Neural progenitor cell (in vitro differentiated cells): ENCODE measurements around the gene SLC7A5. TPM values are rescaled to one million over a fixed set of nuclear protein-coding genes. Genes with fewer than 3 reads are reported as not detected.
"Not testable (repeated sequence)": the region's sequence is repeated elsewhere in the genome, so short reads cannot be mapped to it uniquely, and the experiment has no call there.

Source experiments
- DNase-seq: peaks from one replicate; pipeline ENCODE4 v3.0.0-alpha.2; 2016; ENCODE audit warnings: low spot score
- H2AFZ ChIP-seq: fragments of 200-600 bp; sonication (generic); replicated peaks from 2 replicates; pipeline ENCODE4 v1.6.1; 2016; ENCODE audit warnings: antibody characterized with exemption
- H3F3A ChIP-seq: fragments of 200-600 bp; sonication (generic); 2 replicates; pipeline ENCODE4 v1.6.1; 2016; ENCODE audit warnings: antibody characterized with exemption, low read depth
- H3K27ac ChIP-seq: fragments of 200-600 bp; sonication (generic); 2 replicates; pipeline ENCODE4 v1.5.1; 2016; ENCODE audit warnings: mild to moderate bottlenecking
- H3K27me3 ChIP-seq: fragments of 200-600 bp; sonication (generic); 2 replicates; pipeline ENCODE4 v1.6.1; 2016; ENCODE audit warnings: mild to moderate bottlenecking, moderate library complexity
- H3K36me3 ChIP-seq: fragments of 200-600 bp; sonication (generic); 2 replicates; pipeline ENCODE4 v1.5.1; 2016
- H3K4me1 ChIP-seq: fragments of 200-600 bp; sonication (generic); 2 replicates; pipeline ENCODE4 v1.6.1; 2016; ENCODE audit warnings: mixed run types
- H3K4me2 ChIP-seq: fragments of 200-600 bp; sonication (generic); 2 replicates; pipeline ENCODE4 v1.6.1; 2016
- H3K4me3 ChIP-seq: fragments of 200-600 bp; sonication (generic); 2 replicates; pipeline ENCODE4 v1.5.1; 2016
- H3K79me2 ChIP-seq: fragments of 200-600 bp; sonication (generic); 2 replicates; pipeline ENCODE4 v1.6.1; 2016; ENCODE audit warnings: low read depth
- H3K9ac ChIP-seq: fragments of 200-600 bp; sonication (generic); 2 replicates; pipeline ENCODE4 v1.6.1; 2016
- H3K9me3 ChIP-seq: fragments of 200-600 bp; sonication (generic); 2 replicates; pipeline ENCODE4 v1.5.1; 2016; ENCODE audit warnings: low read depth
- H4K20me1 ChIP-seq: fragments of 200-600 bp; sonication (generic); 2 replicates; pipeline ENCODE4 v1.6.1; 2016; ENCODE audit warnings: low read depth
- H3K27ac Mint-ChIP-seq: 3 replicates; pipeline ENCODE4 v1.8.0; 2021; ENCODE audit warnings: mixed read lengths
- H3K27me3 Mint-ChIP-seq: 2 replicates; pipeline ENCODE4 v1.8.0; 2022; ENCODE audit warnings: low read depth, mild to moderate bottlenecking, inconsistent platforms, moderate library complexity, mixed read lengths; ENCODE audit not compliant: insufficient read depth
- H3K36me3 Mint-ChIP-seq: 3 replicates; pipeline ENCODE4 v1.8.0; 2021; ENCODE audit warnings: mixed read lengths
- H3K4me1 Mint-ChIP-seq: 3 replicates; pipeline ENCODE4 v1.8.0; 2021; ENCODE audit warnings: mixed read lengths
- H3K4me3 Mint-ChIP-seq: 3 replicates; pipeline ENCODE4 v1.8.0; 2021; ENCODE audit warnings: mild to moderate bottlenecking, moderate library complexity, mixed read lengths
- H3K9me3 Mint-ChIP-seq: 3 replicates; pipeline ENCODE4 v1.8.0; 2020; ENCODE audit warnings: mixed read lengths
- CTCF ChIP-seq: fragments of 200-600 bp; sonication (generic); IDR thresholded peaks from 2 replicates; pipeline ENCODE4 v1.5.1; 2017; ENCODE audit warnings: antibody characterized with exemption, mild to moderate bottlenecking
- EZH2 ChIP-seq: fragments of 200-600 bp; sonication (generic); IDR thresholded peaks from 2 replicates; pipeline ENCODE4 v1.6.1; 2017; ENCODE audit warnings: antibody characterized with exemption, mild to moderate bottlenecking, moderate library complexity
- EZH2phosphoT487 ChIP-seq: fragments of 200-600 bp; sonication (generic); IDR thresholded peaks from 2 replicates; pipeline ENCODE4 v1.6.1; 2017; ENCODE audit warnings: antibody characterized with exemption
- total RNA-seq: library from RNA; depleted of rRNA; stranded (reverse); fragments of >200 nt; gene quantifications from 2 replicates; pipeline ENCODE4 v1.2.3, GENCODE V29; 2015; ENCODE audit warnings: low replicate concordance

SLC7A5 gene
- total RNA-seq, 1 donor from 2014 or later: 2.8 TPM

GRCh38 chr16:87891764-87892163 lies 22.5 kb upstream of the SLC7A5 start:
- H3K36me3 Mint-ChIP-seq: no peaks in the 10 kb centered on the region
- DNase-seq: no peak
- no peaks in the 10 kb centered on the region for H3K36me3 ChIP-seq
- no peak overlapping the region for H3K4me3 ChIP-seq
- H3K4me1 ChIP-seq: no peaks in the 10 kb centered on the region
- H3K27ac ChIP-seq: no peak overlapping the region
- no peak overlapping the region for H3K9ac ChIP-seq
- no peaks in the 10 kb centered on the region for H4K20me1 ChIP-seq
- H3K9me3 ChIP-seq: no peaks in the 10 kb centered on the region
- no peaks in the 10 kb centered on the region for H3K27me3 ChIP-seq
- no peaks in the 10 kb centered on the region for H3K79me2 ChIP-seq
- no peaks in the 10 kb centered on the region for H3F3A ChIP-seq
- no peak overlapping the region for H2AFZ ChIP-seq
- no peak overlapping the region for H3K4me2 ChIP-seq
- no peak overlapping the region for H3K27ac Mint-ChIP-seq
- H3K27me3 Mint-ChIP-seq: peaks cover 5% of the 10 kb centered on the region
- H3K9me3 Mint-ChIP-seq: peaks cover 8% of the 10 kb centered on the region
- H3K4me3 Mint-ChIP-seq: no peak overlapping the region
- peaks cover 2% of the 10 kb centered on the region for H3K4me1 Mint-ChIP-seq
- no peak for TF ChIP-seq EZH2phosphoT487
- TF ChIP-seq EZH2: no peak
- TF ChIP-seq CTCF: no peak

- not testable (repeated sequence) for H3K27ac Mint-ChIP-seq, H2AFZ ChIP-seq, H3K9ac ChIP-seq, H3F3A ChIP-seq, H3K4me3 ChIP-seq, H3K27ac ChIP-seq, H3K27me3 Mint-ChIP-seq, H3K36me3 ChIP-seq, DNase-seq, H3K4me3 Mint-ChIP-seq, H3K4me1 Mint-ChIP-seq, H3K9me3 Mint-ChIP-seq, H3K36me3 Mint-ChIP-seq, H3K4me1 ChIP-seq, H4K20me1 ChIP-seq, H3K79me2 ChIP-seq, H3K9me3 ChIP-seq, H3K27me3 ChIP-seq, H3K4me2 ChIP-seq
- peak; percentile 40 for TF ChIP-seq CTCF
These were observed 20.5 kb upstream of the SLC7A5 start for GRCh38 chr16:87889762-87890161.

- not testable (repeated sequence) for H3K4me1 Mint-ChIP-seq, H3K9ac ChIP-seq, H3K4me3 ChIP-seq, H3K27me3 ChIP-seq, H3K79me2 ChIP-seq, H3K4me3 Mint-ChIP-seq, H3K36me3 ChIP-seq, H3F3A ChIP-seq, H3K4me1 ChIP-seq, H3K27ac ChIP-seq, H3K27ac Mint-ChIP-seq, H4K20me1 ChIP-seq, H3K4me2 ChIP-seq, H3K36me3 Mint-ChIP-seq, H3K27me3 Mint-ChIP-seq, DNase-seq, H2AFZ ChIP-seq, H3K9me3 ChIP-seq, H3K9me3 Mint-ChIP-seq
These were observed 19.0 kb upstream of the SLC7A5 start for GRCh38 chr16:87888346-87888745.

- H3K79me2 ChIP-seq, H3K4me1 ChIP-seq, H3K27ac ChIP-seq, H3K36me3 Mint-ChIP-seq, H3K27me3 Mint-ChIP-seq, H2AFZ ChIP-seq, H3K36me3 ChIP-seq, H3F3A ChIP-seq, H4K20me1 ChIP-seq, H3K9me3 ChIP-seq, H3K4me3 ChIP-seq, H3K27me3 ChIP-seq, H3K27ac Mint-ChIP-seq, DNase-seq, H3K9ac ChIP-seq, H3K4me2 ChIP-seq, H3K9me3 Mint-ChIP-seq, H3K4me1 Mint-ChIP-seq, H3K4me3 Mint-ChIP-seq: not testable (repeated sequence)
These were observed 18.6 kb upstream of the SLC7A5 start for GRCh38 chr16:87887931-87888330.

- H3K9ac ChIP-seq, H3K27me3 ChIP-seq, H3K79me2 ChIP-seq, H3K27ac Mint-ChIP-seq, H3K27me3 Mint-ChIP-seq, H3K9me3 ChIP-seq, H3K9me3 Mint-ChIP-seq, H4K20me1 ChIP-seq, DNase-seq, H3K36me3 Mint-ChIP-seq, H3K27ac ChIP-seq, H3K4me2 ChIP-seq, H3K4me3 Mint-ChIP-seq, H3K36me3 ChIP-seq, H3K4me1 Mint-ChIP-seq, H3K4me1 ChIP-seq, H2AFZ ChIP-seq, H3F3A ChIP-seq, H3K4me3 ChIP-seq: not testable (repeated sequence)
These were observed 16.2 kb upstream of the SLC7A5 start for GRCh38 chr16:87885371-87885967.
